Activated CD4-positive, alpha-beta T cell treated with anti-CD3 and anti-CD28 coated beads, Interleukin-2, amount 50 U/mL, for 48 hours (primary cell): ENCODE data around the gene FANCD2.
"Not testable (repeated sequence)": the region's sequence is repeated elsewhere in the genome, so short reads cannot be mapped to it uniquely, and the experiment has no call there.

Experiments used
- DNase-seq, 2 experiments: peaks; one replicate each; pipeline ENCODE4 v3.0.0-alpha.2; 2020

FANCD2 gene

GRCh38 chr3:10026084-10026890 lies at the start of gene FANCD2:
Gene FANCD2, plus strand, starts transcription at chr3:10026437. Its CDS starts 2,221 bp downstream, at chr3:10028658.
- peak; percentile 92 to 93 for DNase-seq

GRCh38 chr3:9976721-9977709 lies 49.2 kb upstream of the FANCD2 start:
- peak; percentile 20 to 38 for DNase-seq

GRCh38 chr3:9978710-9979305 lies 47.4 kb upstream of the FANCD2 start:
- no peak for DNase-seq

- no peak for DNase-seq
Observed at GRCh38 chr3:9980251-9980650, 46.0 kb upstream of the FANCD2 start.

- DNase-seq: no peak
Observed at GRCh38 chr3:9986230-9986725, 40.0 kb upstream of the FANCD2 start.

- no peak for DNase-seq
Observed at GRCh38 chr3:9994086-9994844, 32.0 kb upstream of the FANCD2 start.

- DNase-seq: no peak
Observed at GRCh38 chr3:10000686-10001085, 25.6 kb upstream of the FANCD2 start.

GRCh38 chr3:10002951-10003350 lies 23.3 kb upstream of the FANCD2 start:
- no peak for DNase-seq

GRCh38 chr3:10004506-10004905 lies 21.7 kb upstream of the FANCD2 start:
- DNase-seq: no peak

- no peak for DNase-seq
Observed at GRCh38 chr3:10004960-10005564, 21.2 kb upstream of the FANCD2 start.

GRCh38 chr3:10006048-10006761 lies 20.0 kb upstream of the FANCD2 start:
- DNase-seq: no peak

GRCh38 chr3:10006762-10007090 lies 19.5 kb upstream of the FANCD2 start:
- no peak for DNase-seq

- DNase-seq: no peak
Observed at GRCh38 chr3:10007126-10007782, 19.0 kb upstream of the FANCD2 start.

- DNase-seq: not testable (repeated sequence)
Observed at GRCh38 chr3:10008216-10008587, 18.0 kb upstream of the FANCD2 start.

GRCh38 chr3:10008588-10009344 lies 17.5 kb upstream of the FANCD2 start:
- peak; percentile 86 to 89 for DNase-seq

- no peak for DNase-seq
Observed at GRCh38 chr3:10010421-10010877, 15.8 kb upstream of the FANCD2 start.

- peak; percentile 92 to 94 for DNase-seq
Observed at GRCh38 chr3:10010878-10011465, 15.3 kb upstream of the FANCD2 start.

GRCh38 chr3:10011631-10012030 lies 14.6 kb upstream of the FANCD2 start:
- no peak for DNase-seq

GRCh38 chr3:10012106-10012505 lies 14.1 kb upstream of the FANCD2 start:
- DNase-seq: no peak
